GM19452 (cell line): ENCODE data around the gene POLR2F.

Experiments
- ATAC-seq: cut with Tn5 transposase; IDR thresholded peaks from one replicate; pipeline ENCODE4 v1.9.1; 2021; ENCODE audit not compliant: unreplicated experiment

POLR2F gene

DNA sequence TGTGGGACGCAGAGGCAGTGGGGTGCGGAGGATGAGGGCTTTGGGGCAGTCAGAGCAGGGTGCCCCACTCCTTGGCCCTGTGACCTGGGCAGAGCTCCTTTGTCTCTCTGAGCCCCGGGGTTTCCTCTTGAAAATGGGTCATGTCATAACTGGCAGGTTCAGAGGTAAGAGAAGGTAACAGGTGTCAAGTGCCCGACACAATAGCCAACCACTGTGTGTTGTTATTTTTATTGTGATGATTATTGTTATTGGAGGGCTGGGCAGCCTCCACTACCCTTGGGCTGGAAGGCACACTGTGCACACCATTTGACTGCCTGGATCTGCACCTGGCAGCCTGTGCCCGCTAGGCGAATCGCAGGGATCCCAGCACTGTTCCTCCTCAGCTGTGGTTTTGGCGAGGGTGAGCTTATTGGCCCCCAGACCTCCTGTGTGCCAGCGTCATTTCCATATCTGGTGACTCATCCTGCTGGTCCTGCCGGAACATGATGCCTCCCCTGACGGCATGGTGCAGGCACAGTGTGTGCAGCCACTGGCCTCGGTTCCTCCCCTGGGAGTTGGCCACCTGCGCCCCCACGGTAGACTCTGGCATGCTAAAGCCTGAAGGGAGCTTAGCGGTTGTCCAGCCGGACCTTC, 46.3 kb downstream of the POLR2F start:
- no peak for ATAC-seq

DNA sequence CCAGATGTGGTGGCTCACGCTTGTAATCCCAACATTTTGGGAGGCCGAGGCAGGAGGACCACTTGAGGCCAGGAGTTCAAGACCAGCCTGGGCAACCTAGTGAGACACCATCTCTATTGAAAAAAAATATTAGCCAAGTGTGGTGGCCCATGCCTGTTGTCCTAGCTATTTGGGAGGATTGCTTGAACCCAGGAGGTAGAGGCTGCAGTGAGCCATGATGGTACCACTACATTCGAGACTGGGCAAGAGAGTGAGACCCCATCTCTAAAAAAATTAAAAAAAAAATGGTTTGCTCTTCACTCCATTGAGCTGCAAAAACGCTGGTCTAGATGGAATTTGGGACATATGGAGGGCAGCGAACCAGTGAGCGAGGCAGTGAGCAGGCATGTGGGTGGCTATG, 52.4 kb downstream of the POLR2F start:
- ATAC-seq, result no peak

DNA sequence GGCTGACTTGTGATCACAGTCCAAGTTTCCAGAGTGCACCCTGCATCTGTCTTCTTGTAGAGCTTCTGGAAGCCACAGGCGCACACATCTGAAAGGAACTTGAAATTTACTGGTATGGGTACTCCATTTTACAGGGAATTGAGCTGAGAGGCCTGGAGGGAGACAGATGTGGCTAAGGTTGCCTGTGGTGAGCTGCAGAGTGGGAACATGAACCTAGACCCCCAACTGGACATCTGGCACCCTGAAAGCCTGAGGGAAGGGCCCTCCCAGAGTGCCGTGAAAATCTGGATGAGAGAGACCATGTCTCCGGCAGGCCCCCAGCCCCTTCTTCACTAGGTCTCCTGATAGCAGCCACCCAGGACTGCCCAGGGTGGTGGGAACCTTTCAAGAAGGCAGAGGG, 53.4 kb downstream of the POLR2F start:
- no peak for ATAC-seq

- no peak for ATAC-seq
Measured at GRCh38 chr22:38007330-38007902, 53.9 kb downstream of the POLR2F start.

- ATAC-seq, result no peak
Measured at GRCh38 chr22:38009000-38009806, 55.7 kb downstream of the POLR2F start.

GRCh38 chr22:38012604-38013072, 59.1 kb downstream of the POLR2F start:
- no peak for ATAC-seq

DNA sequence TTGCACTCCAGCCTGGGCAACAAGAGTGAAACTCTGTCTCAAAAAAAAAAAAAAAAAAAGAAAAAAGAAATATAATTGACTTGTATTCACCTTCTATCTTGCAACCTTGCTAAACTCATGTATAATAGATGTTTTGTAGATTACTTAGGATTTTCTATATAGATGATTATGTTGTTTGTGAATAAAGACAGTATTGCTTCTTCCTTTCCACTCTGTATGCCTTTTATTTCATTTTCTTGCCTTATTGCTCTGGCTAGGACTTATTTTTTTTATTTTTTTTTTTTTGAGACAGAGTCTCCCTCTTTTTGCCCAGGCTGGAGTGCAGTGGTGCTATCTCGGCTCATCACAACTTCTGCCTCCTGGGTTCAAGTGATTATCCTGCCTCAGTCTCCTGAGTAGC, 60.6 kb downstream of the POLR2F start:
- ATAC-seq, result no peak

- no peak for ATAC-seq
Measured at GRCh38 chr22:38016182-38017151, 63.0 kb downstream of the POLR2F start.

GRCh38 chr22:38017272-38017920, 63.9 kb downstream of the POLR2F start:
- no peak for ATAC-seq

DNA sequence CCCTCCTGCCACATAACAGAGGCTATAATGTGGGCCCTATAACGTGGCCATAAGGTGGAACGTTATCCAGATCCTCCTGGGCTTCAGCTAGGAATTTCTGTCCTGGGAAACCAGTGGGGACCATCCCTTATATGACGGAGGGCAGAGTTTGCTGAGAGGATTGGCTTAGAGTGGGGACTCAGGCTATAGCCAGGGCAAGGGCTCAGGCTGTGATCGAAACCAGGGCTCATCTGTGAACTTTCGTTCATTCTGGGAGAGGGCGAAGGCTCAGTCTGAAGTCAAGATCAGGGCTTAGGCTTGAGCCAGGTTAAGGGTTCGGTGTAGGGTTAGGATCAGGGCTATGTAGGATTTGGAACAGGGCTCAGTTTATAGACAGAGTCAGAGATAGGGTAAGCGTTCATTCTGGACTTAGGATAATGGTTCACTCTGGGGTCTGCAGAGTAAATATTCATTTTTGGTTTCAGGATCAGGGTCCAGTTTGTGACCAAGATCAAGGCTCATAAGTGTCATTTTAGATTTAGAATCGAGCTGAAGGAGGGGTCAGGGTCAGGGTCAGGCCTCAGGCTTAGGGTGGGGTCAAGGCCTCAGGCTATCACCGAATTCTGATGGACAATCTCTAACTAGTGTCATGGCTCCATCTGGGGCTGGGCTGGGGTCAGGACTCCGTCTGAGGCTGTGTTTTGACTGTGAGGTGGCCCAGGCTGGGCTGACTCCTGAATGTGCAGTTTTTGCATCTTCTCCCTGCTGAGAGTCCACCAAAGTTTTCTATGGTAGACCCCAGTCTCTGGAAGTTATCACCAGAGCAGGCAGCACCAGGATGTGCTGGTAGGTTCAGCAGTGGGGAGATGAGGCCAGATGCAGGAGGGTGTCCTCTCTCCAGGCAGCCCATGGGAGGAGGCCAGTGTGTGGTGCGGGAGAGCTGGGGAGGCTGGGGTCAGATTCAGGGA, 64.7 kb downstream of the POLR2F start:
- no peak for ATAC-seq
